NOMO-1 (cell line): ENCODE results near the gene AKAIN1.

Experiments
- DNase-seq, 2 experiments: peaks; one replicate each; lab custom pipeline; 2025; ENCODE audit not compliant: unreplicated experiment in 2 of 2; lab: John Stamatoyannopoulos, UW

AKAIN1 gene

DNA sequence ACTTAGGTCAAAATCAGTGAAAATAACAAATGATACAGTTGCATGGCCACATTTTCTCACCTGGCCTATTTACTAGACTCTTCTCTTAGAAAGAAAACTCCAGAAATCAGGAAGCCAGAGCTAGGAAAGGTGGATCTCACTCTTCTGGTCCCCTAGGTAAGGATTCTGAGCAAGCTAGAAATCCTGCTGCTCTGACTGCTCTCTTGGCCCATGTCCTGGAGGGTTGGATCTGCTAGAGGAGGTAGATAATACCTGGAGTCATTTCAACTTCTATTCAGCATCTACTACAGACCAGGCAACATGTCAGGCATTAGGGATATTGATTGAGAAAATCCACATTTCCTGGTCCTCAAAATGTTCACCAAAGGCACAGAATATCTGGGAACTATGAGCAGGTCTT, 34.9 kb downstream of the AKAIN1 start:
- DNase-seq = no peak

DNA sequence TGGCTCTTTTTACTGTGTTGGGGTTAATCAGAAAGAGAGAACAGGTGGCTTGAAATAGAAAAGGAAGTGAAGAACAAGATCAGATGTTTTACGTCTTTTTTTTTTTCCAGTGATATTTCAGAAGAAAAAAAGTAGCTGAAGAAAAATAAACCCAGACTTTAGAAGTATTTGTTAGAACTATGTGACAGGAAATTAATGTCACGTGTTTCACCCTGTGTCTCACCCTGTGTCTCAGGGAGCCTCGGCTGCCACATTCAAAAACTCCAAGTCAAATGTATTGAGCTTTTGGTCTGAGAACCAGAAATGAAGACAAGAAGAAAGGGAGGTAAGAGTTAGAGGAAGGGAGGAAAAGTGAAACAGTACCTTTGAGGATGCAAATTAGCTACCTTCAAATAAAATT, 38.0 kb downstream of the AKAIN1 start:
- no peak for DNase-seq

DNA sequence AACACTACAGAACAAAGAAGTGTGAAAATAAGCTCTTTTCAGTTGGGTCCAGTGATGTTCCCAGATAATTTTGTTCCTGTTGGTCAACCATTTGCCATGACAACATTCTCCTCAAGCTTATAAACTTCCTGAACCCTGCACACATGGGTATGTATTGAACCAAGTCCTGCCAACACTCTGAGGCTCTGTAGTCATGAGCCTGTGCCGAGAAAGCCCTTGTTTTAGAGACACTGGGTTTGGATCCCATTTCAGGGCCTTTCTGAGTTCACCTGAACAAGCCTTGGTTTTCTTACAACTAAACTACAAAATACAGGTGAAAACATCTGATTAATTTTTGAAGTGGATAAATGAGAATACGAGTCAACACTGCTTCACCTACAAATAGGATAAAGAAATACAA, 38.5 kb downstream of the AKAIN1 start:
- DNase-seq = no peak

DNA sequence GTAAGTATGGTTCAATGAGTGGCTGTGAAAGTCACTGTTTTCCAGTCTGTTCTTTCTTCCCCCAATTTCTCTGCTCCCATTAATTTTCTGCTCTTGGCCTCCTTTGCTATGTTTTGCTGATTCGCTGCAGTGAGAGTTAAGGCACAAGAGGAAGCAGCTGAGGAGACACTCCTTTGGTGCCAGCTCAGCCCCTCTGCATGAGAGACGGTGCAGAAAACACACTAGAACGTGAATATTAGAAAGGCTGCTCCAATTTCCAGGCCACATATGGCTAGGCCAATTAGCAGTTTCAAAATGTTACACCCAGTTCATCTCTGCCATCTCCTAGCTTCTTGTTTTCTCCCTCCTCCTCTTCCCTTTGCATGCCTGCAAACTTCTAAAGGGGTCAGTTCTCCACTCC, 38.9 kb downstream of the AKAIN1 start:
- no peak for DNase-seq

DNA sequence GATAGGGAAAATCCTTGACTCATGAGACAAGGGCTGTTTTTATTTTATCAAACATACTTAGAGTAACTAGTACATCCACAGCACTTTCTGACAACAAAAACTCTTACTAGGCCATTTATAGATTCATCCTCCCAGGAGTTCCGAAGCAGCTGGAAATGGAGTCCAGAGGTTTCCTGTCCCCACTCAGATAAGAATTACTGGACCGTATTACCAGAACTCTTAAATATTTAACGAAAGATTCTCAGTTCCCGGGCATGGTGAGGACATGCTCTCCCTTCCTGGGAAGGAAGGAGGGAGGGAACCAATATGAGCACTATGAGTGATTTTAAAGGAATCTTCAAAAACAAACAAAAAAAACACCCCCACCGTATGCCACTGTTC, 41.2 kb downstream of the AKAIN1 start:
- DNase-seq = no peak

DNA sequence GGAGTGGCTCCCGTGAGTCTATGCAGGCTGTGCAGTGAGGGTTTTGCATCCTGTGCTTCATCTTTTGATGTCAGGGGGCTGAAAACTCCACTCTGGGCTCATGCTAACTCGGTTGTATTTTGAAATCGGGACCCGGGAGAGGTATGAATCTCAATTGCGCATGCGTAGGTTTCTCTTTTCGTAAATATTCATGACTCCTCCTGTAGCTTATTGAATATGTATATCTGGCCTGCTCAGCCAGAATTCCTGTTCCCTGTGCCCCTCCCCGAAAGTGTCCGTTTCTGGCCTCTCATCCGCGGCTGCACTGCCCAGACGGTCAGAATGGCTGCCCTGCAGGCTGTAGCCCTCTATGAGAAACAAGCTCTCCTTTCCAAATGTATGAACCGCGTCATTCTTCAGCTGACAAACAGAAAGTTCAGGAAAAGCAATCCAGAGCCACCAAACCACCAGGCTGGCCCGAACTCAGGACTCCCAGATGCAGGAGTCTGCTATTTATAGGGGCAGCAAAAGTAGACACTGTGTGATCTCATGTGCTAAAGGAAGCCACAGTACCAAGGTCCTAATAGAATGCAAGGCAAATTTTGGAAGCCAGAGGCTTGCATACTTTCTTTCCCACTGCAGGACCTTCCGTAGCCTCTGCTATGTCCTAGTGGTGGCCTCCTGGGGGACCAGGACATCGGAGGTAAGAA, 41.7 kb downstream of the AKAIN1 start:
- no peak for DNase-seq

DNA sequence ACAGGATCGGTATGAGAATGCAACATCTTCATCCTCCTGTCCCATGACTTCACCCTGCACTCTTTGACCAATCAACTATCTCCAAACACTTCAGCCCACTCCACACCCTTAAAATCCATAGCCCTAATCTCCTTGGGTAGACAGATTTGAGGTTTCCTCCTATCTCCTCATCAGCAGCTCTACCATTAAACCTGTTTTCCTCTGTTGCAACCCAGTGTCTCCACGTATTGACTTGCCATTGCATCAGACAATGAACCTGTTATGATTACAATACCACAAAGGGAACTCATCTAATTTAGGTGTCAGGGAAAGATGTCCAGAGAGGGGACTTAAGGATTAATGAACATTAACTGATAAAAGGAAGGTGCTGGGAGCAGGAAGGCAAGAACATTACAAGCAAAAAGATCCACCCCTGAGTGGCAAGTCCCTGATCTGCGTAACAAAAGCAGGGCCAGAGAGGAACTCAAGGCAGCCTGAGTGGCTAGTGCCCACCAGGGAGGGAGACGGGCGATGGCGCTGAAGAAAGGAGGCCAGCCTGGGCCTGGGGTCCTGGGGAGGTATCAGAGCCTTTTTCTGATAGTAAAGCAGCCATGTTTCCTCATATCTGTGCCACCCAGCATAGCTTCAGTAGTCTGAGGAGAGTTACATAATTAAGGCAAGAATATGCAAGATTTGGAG, 44.6 kb downstream of the AKAIN1 start:
- no peak for DNase-seq

DNA sequence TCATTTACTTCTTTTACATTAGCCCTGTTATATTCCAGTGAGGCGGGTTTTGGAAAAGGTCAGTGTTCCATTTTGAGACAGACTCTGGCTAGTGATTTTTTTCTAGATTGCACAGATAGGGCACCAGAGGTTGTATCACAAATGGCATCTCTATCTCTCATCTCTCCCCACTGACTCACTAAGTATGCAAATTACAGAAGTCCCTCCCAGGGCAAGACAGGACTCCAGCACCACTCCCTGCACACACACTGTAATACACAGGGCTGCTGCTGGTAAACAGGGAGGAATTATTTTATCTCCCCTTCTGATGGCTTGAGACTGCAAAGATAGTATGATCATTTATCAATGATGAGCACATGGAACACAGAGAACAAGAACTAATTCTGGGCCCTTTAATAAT, 46.2 kb downstream of the AKAIN1 start:
- DNase-seq = no peak

DNA sequence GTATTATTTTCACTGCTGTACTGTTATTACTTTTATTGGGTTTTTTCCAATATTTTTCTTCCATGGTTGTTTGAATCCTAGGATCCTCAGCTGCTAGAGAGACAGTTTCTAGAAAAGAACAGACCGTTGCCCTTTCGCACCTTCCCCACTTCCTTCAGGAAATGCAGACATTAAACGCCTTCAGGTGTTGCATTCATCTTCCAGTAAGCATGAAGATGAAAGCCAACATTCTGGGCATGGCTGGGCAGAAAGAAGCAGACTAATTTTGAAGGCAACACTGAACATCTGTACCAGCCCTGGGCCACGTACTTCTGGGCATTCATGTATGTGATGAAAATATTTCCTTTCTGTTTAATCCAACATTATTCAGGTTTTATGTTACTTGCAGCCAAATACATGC, 51.0 kb downstream of the AKAIN1 start:
- DNase-seq = no peak

DNA sequence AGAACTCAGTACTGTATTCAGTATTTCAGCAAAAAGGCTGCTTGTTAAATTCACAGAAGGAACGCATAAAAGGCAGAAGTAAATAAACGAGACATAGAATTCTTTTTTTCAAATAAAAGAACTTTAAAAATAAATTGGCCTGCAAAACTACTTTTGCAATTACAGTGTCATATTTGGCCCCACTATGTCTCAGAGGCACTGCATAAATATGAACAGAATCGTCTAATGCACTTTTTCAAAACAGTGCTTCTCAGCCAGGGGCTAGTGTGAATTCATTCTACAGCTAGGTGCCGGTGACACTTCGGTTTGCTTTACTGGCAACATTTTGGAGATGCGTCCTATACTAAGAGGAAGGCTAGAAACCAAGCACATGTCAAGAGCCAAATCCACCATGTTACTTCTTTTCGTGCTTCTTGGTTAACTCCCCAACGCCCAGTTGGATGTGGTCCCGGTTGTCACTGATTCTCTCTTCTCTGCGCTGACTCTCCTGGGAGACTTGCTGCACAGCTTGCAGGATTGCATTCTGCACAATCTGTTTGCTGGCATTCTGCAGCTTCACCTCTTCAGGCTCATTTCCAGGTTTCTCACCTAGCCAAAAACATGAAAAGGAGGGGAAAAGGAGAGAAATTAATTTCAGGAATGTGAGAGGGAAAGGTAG, 51.8 kb downstream of the AKAIN1 start:
- DNase-seq = no peak

DNA sequence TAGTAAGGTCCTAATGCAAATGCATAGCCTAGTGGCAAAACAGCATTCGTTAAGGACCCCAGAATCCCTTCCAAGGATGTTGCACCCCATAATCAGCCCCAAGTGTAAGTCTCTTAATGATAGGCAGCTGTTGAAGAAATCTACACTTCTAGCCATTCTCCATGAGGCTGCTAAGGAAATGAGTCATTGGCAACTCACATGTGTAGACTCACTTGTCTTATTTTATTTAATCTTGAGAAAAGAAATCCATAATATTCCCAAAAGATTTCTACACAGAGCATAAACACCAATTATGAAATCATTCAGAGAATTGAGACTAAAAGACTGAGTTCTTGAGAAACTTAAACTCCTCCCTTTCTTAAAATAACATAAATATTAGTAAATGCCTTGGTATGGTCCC, 52.4 kb downstream of the AKAIN1 start:
- no peak for DNase-seq

DNA sequence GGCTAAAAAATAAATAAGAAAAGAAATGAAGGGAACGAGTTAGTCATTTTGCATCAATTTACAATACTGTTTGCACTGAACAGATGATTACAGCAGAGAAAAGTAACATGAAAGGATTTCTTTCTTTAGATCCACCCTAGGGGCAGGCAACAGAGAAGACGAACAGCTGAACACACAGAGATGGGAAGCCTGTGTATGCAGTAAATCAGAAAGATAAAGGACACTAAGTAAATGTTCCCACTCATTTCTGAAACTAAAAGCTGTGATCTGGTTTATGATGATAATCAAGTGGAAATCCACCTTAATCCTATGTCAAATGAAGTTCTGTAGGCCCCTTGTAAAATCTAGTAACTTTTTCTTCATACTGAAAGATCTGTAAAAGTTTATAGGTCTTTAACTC, 54.2 kb downstream of the AKAIN1 start:
- DNase-seq = no peak

DNA sequence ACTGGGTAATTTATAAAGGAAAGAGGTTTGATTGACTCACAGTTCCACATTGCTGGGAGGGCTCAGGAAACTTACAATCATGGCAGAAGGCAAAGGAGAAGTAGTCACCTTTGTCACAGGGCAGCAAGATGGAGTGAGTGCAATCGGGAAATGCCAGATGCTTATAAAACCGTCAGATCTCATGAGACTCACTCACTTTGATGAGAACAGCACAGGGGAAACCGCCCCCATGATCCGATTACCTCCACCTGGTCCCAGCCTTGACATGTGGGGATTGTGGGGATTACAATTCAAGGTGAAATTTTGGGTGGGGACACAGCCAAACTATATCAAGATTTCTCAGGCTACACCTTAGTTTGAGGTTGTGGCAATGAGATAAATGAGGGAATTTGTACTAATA, 54.9 kb downstream of the AKAIN1 start:
- DNase-seq = no peak

DNA sequence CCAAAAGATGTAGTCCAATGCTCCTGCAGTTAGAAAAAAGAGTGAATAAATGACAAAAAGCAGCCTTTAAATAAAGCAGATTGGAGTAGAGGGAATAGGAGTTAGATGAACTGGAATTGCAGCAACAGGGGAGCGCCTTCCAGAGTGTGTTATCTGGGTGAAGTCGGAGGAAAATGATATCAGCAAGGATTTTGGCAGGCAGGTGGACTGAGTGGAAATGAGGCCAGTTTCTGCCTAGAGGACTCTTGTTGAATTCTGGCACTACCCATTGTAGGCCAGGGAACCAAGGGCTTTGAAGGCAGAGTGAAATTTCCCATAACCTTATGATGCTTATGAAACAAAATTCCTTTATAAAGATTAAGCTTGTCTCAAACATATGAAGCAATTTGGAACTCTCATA, 59.8 kb downstream of the AKAIN1 start:
- no peak for DNase-seq

DNA sequence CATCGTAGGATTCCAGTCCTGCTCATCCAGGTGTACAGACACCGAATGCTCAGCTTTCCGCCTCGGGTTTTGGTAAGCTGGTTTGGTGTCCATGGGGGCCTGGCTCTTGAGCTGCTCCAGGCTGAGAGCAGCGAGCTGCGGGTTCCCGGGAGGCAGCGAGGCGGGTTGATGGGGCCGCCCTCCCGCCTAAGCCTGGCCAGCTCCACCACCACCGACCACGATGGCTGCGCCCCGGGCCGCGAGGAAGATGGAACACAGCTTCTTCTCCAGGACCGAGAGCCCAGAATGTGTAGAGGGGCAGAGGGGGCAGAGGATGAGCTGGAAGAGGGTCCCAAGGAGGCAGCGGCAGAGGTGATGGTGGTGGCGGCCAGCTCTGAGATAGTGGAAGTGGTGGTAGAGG, 64.1 kb downstream of the AKAIN1 start:
- no peak for DNase-seq

DNA sequence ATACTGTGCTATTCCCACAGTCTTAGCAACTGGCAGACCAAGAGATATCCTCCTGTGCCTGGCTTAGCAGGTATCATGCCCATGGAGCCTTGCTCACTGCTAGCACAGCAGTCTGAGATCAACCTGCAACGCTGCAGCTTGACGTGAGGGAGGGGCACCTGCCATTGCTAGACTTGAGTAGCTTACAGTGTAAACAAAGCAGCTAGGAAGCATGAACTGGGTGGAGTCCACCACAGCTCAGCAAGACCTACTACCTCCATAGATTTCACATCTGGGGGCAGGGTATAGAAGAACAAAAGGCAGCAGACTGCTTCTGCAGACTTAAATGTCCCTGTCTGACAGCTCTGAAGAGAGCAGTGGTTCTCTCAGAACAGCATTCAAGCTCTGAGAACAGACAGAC, 74.8 kb downstream of the AKAIN1 start:
- no peak for DNase-seq

DNA sequence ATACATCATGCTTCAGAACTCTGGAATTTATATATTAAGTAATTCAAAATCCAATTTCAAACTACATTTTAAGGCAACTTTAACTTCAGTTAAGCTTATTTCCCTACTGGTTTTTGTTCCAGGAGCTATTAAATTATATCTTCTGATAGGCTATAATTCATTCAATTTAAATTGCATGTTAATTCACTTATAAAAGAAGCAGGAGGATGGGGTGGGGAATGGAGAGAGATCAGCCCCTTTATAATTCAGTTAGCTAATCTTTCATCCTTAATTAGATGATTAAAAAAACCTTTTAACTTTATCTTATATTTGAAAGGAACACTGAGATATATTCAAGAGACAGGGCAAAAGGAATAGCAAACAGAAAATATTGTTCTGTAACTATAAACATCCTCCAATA, 86.8 kb downstream of the AKAIN1 start:
- no peak for DNase-seq

DNA sequence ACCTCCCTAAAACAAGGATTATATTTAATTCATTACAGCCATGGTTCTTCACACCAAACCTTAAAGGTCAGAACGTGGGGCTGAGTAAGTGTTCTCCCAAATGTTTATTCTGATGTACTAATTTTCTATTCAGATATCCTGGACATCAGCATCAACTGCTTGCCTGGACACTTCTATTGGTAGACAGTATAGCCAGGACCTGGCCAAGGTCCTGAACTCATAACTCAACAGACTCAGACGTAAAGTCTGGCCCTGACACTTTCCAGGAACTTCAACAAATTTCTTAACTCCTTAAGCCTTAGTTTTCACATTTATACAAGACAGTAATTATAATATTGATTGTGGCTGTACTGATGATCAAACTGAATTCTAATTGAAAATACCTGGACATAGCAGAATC, 89.1 kb downstream of the AKAIN1 start:
- DNase-seq = no peak

DNA sequence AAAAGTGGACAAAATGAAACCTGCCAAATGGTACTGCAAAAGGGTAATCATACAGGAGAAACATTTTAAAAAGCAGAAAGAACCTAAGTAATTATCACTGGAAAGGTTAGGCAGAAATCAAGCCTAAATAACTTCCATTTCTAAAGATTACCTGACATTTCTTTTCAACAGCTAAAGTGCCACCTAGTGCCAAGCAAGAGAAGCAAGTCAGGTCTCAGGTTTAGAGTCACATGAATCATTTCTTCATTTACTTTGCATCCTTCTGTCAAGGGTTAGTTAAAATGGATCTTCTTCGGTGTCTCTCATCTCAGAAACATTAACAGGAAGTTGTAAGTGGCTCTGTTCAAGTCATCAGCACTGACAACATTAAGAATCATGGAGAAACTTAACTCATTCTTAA, 90.3 kb downstream of the AKAIN1 start:
- no peak for DNase-seq

DNA sequence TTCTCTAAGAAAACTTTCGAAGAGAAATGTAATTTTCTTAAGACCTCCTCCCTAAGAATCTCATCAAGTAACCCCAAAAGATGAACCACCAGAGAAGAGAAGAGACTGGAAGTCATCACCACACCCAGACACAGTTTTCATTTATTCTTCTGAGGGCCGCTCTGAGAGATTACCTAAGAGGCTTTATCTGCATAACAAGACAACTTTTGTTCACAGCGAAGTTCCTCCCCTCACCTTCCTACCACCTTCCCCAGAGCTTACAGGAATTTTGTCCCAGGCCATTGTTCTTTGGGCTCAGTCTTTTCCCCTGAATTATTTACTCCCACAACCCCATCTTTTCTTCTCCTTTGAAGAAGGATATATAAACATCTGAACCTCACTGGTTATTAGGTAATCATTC, 92.8 kb downstream of the AKAIN1 start:
- no peak for DNase-seq

DNA sequence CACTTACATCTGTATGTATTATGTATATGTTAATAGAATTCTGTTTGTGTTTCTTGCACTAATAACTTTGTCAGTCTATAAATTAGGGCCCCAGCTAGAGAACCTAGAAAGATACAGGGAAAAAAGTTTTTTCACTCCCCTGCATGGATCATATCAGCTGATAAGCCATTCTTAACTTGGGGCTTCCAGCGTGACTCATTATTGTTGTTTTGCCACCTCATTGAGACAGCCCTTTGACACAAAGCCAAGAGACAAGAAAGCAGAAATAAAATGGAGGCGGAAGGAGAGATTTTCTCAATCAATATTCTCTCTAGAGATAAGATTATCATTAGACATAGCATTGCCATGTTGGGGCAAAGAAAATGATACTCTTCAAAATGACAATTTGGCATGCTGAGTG, 93.4 kb downstream of the AKAIN1 start:
- DNase-seq = no peak

DNA sequence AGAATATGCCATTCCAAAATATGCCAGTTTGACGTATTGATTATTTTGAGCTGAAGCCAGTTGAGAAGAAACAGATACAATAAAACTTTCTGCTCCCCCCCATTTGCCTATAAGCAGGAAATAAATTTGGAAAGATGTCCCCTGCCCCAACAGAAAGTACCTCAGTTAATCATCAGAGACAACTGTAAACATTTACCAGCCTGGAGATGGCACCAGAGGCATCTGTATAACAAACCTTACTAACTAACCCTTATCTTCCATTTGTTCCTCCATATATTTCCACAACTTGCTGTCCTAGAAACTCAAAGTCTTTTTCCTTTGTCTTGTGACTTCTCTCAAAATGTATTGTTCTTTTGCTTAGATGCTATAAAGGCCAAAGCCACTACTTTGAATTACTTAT, 93.8 kb downstream of the AKAIN1 start:
- DNase-seq = no peak
